Right atrium auricular region (tissue), 2 donors: ENCODE results near the gene UNC5B. TPM values are rescaled to one million over a fixed set of nuclear protein-coding genes. Genes with fewer than 3 reads are reported as not detected.

Experiments used
- DNase-seq: peaks from one replicate; pipeline ENCODE4 v3.0.0-alpha.2; 2019; ENCODE audit warnings: low spot score
- H3K27ac ChIP-seq, 2 donors: fragments of 200-600 bp; sonication (generic); 1 replicate in 1 of 2; 2 replicates in 1 of 2; pipeline ENCODE4 v1.5.1; 2016 to 2019
- H3K27me3 ChIP-seq, 2 donors: fragments of 200-600 bp; sonication (generic); one replicate each; pipeline versions ENCODE4 v1.5.1 to v1.6.0; 2017 to 2019
- H3K36me3 ChIP-seq: fragments of 200-600 bp; sonication (generic); one replicate; pipeline ENCODE4 v1.5.1; 2016
- H3K4me1 ChIP-seq, 2 donors: fragments of 200-600 bp; sonication (generic); one replicate each; pipeline versions ENCODE4 v1.5.1 to v1.6.0; 2017 to 2019
- H3K4me3 ChIP-seq, 2 donors: fragments of 200-600 bp; sonication (generic); 1 replicate in 1 of 2; 2 replicates in 1 of 2; pipeline ENCODE4 v1.5.1; 2017 to 2019; ENCODE audit warnings: mild to moderate bottlenecking in 1 of 2, moderate library complexity in 1 of 2
- H3K9me3 ChIP-seq, 2 donors: fragments of 200-600 bp; sonication (generic); one replicate each; pipeline ENCODE4 v1.5.1; 2019
- total RNA-seq, 2 donors: library from RNA; depleted of rRNA; stranded (reverse); fragments of >200 nt; gene quantifications; one replicate each; pipeline ENCODE4 v1.1.0, GENCODE V29; 2016
- TF ChIP-seq, protein P1 (sequence below), 2 donors: fragments of 200-600 bp; sonication (generic); IDR thresholded peaks; one replicate each; pipeline ENCODE4 v1.5.1; 2019; ENCODE audit warnings: antibody characterized with exemption in 2 of 2

Gene UNC5B
- total RNA-seq, 2 donors from 2014 or later: 10.9 to 29.2 TPM

DNA sequence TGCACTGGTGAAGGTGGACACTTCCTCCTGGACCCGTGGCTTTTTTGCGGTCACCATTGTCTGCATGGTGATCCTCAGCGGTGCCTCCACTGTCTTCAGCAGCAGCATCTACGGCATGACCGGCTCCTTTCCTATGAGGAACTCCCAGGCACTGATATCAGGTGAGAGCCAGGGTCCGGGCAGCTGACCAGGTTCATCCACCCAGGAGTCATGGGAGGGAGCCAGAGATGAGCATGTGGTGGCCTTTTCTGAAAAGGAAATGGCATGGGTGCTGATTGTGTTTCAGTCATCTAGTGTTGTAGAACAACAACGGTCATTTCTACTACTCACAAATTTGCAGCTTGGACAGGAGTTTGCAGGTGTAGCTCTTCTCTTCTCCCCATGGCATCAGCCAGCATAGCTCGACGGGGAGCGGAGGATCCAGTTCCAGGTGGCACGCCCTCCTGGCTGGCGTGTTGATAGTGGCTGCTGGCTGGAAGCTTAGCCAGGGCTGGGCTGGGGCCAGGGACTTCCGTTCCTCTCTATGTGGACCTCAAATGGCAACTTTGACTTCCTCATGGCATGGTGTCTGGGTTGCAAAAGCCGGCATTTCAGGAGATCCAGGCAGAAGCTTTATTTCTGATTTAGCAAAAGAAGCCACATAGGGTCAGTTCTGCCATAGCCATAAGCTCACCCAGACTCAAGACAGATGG is 139.4 kb downstream of the UNC5B start:
- Histone ChIP-seq H3K27me3 (no peaks in the 10 kb centered on the region), H3K9me3 (no peaks in the 10 kb centered on the region), H3K4me3 (no peak overlapping the region), H3K36me3 (peaks cover 16% of the 10 kb centered on the region), H3K4me1 (no peaks in the 10 kb centered on the region), H3K27ac (no peak overlapping the region)
- DNase-seq: no peak
- TF ChIP-seq, protein P1, sequence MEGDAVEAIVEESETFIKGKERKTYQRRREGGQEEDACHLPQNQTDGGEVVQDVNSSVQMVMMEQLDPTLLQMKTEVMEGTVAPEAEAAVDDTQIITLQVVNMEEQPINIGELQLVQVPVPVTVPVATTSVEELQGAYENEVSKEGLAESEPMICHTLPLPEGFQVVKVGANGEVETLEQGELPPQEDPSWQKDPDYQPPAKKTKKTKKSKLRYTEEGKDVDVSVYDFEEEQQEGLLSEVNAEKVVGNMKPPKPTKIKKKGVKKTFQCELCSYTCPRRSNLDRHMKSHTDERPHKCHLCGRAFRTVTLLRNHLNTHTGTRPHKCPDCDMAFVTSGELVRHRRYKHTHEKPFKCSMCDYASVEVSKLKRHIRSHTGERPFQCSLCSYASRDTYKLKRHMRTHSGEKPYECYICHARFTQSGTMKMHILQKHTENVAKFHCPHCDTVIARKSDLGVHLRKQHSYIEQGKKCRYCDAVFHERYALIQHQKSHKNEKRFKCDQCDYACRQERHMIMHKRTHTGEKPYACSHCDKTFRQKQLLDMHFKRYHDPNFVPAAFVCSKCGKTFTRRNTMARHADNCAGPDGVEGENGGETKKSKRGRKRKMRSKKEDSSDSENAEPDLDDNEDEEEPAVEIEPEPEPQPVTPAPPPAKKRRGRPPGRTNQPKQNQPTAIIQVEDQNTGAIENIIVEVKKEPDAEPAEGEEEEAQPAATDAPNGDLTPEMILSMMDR (IDR thresholded peaks at IDR 0.05): no peak

Other genes with a start within 250 kb of the UNC5B start
- 1 to 10 TPM; 1.8 to 2.9 TPM for gene SLC29A3, start 106.7 kb downstream of the UNC5B start, total RNA-seq
- gene CDH23, start 184.3 kb downstream of the UNC5B start, total RNA-seq: 1 to 10 TPM; 3.9 to 4.4 TPM